H9 (cell line): ENCODE measurements around the gene TSSK2. TPM values are rescaled to one million over a fixed set of nuclear protein-coding genes. Genes with fewer than 3 reads are reported as not detected.

Experiments used
- DNase-seq: peaks from one replicate; pipeline ENCODE4 v3.0.0-alpha.2; 2017
- H2AFZ ChIP-seq: one replicate; pipeline ENCODE4 v1.6.1; 2013; ENCODE audit warnings: mild to moderate bottlenecking, low read length, control low read depth, moderate library complexity
- H2AK5ac ChIP-seq: 2 replicates; pipeline ENCODE4 v1.6.1; 2013; ENCODE audit warnings: low read length, control low read depth, mixed read lengths; ENCODE audit not compliant: insufficient read length
- H2BK120ac ChIP-seq: one replicate; pipeline ENCODE4 v1.6.1; 2013; ENCODE audit warnings: low read depth, mild to moderate bottlenecking, low read length, control low read depth, inconsistent platforms; ENCODE audit not compliant: poor library complexity, severe bottlenecking
- H2BK12ac ChIP-seq: 2 replicates; pipeline ENCODE4 v1.6.1; 2013; ENCODE audit warnings: low read length, control low read depth, mixed read lengths, low read depth; ENCODE audit not compliant: insufficient read length
- H2BK15ac ChIP-seq: 2 replicates; pipeline ENCODE4 v1.6.1; 2013; ENCODE audit warnings: low read depth, low read length, control low read depth
- H2BK20ac ChIP-seq: one replicate; pipeline ENCODE4 v1.6.1; 2013; ENCODE audit warnings: low read depth, mild to moderate bottlenecking, low read length, control low read depth, inconsistent platforms; ENCODE audit not compliant: poor library complexity, severe bottlenecking
- H2BK5ac ChIP-seq: 2 replicates; pipeline ENCODE4 v1.6.1; 2013; ENCODE audit warnings: low read length, control low read depth, mixed read lengths; ENCODE audit not compliant: insufficient read length
- H3K14ac ChIP-seq: 2 replicates; pipeline ENCODE4 v1.6.1; 2013; ENCODE audit warnings: low read length, control low read depth; ENCODE audit not compliant: insufficient read depth
- H3K18ac ChIP-seq: 2 replicates; pipeline ENCODE4 v1.6.1; 2013; ENCODE audit warnings: low read depth, mild to moderate bottlenecking, mixed read lengths, low read length, control low read depth; ENCODE audit not compliant: insufficient read length
- H3K23ac ChIP-seq: 2 replicates; pipeline ENCODE4 v1.6.1; 2013; ENCODE audit warnings: low read length, control low read depth, mixed read lengths, low read depth; ENCODE audit not compliant: insufficient read length
- H3K23me2 ChIP-seq: 2 replicates; pipeline ENCODE4 v1.6.1; 2013; ENCODE audit warnings: low read depth, mild to moderate bottlenecking, mixed read lengths, low read length, control low read depth; ENCODE audit not compliant: insufficient read length, poor library complexity, severe bottlenecking
- H3K27ac ChIP-seq: 2 replicates; pipeline ENCODE4 v1.5.1; 2013; ENCODE audit warnings: low read length, control low read depth, mixed read lengths, low read depth; ENCODE audit not compliant: insufficient read length
- H3K27me3 ChIP-seq: 2 replicates; pipeline ENCODE4 v1.6.1; 2013; ENCODE audit warnings: low read length, control low read depth, inconsistent platforms; ENCODE audit not compliant: insufficient read depth
- H3K4ac ChIP-seq: 2 replicates; pipeline ENCODE4 v1.6.1; 2013; ENCODE audit warnings: low read depth, mild to moderate bottlenecking, control low read depth, inconsistent platforms, low read length, moderate library complexity
- H3K4me1 ChIP-seq: 2 replicates; pipeline ENCODE4 v1.6.1; 2013; ENCODE audit warnings: low read length, control low read depth, inconsistent platforms; ENCODE audit not compliant: insufficient read depth
- H3K4me2 ChIP-seq: 2 replicates; pipeline ENCODE4 v1.6.1; 2013; ENCODE audit warnings: low read length, control low read depth, mixed read lengths; ENCODE audit not compliant: insufficient read length, insufficient read depth
- H3K56ac ChIP-seq: 2 replicates; pipeline ENCODE4 v1.6.1; 2013; ENCODE audit warnings: low read depth, mild to moderate bottlenecking, mixed read lengths, low read length, control low read depth; ENCODE audit not compliant: insufficient read length
- H3K79me1 ChIP-seq: 2 replicates; pipeline ENCODE4 v1.6.1; 2013; ENCODE audit warnings: low read depth, mild to moderate bottlenecking, moderate library complexity, low read length, control low read depth, inconsistent platforms; ENCODE audit not compliant: insufficient read depth, poor library complexity, severe bottlenecking
- H3K79me2 ChIP-seq: 2 replicates; pipeline ENCODE4 v1.6.1; 2013; ENCODE audit warnings: low read length, control low read depth, inconsistent platforms; ENCODE audit not compliant: insufficient read depth
- H3K9ac ChIP-seq: 2 replicates; pipeline ENCODE4 v1.6.1; 2013; ENCODE audit warnings: low read length, control low read depth, mixed read lengths; ENCODE audit not compliant: insufficient read length; ENCODE audit errors: extremely low read depth
- H3K9me3 ChIP-seq: one replicate; pipeline ENCODE4 v1.6.1; 2013; ENCODE audit warnings: low read depth, low read length, inconsistent platforms; ENCODE audit not compliant: control insufficient read depth
- H3T11ph ChIP-seq: one replicate; pipeline ENCODE4 v1.6.1; 2013; ENCODE audit warnings: mild to moderate bottlenecking, low read length, control low read depth, inconsistent platforms
- H4K20me1 ChIP-seq: one replicate; pipeline ENCODE4 v1.6.1; 2013; ENCODE audit not compliant: control insufficient read depth, insufficient read length, insufficient read depth
- H4K5ac ChIP-seq: 2 replicates; pipeline ENCODE4 v1.6.1; 2013; ENCODE audit warnings: low read depth, mild to moderate bottlenecking, mixed read lengths, low read length, control low read depth; ENCODE audit not compliant: insufficient read length
- H4K8ac ChIP-seq: replicated peaks from 2 replicates; pipeline ENCODE4 v1.6.1; 2013; ENCODE audit warnings: low read length, control low read depth, mixed read lengths, low read depth; ENCODE audit not compliant: insufficient read length
- H4K91ac ChIP-seq: 2 replicates; pipeline ENCODE4 v1.6.1; 2013; ENCODE audit warnings: low read depth, mild to moderate bottlenecking, moderate library complexity, mixed read lengths, low read length, control low read depth; ENCODE audit not compliant: insufficient read length
- H3K27ac Mint-ChIP-seq, 3 experiments: 2 replicates in 2 of 3; 3 replicates in 1 of 3; pipeline ENCODE4 v1.8.0; 2020 to 2021; ENCODE audit warnings: mixed read lengths in 3 of 3, mild to moderate bottlenecking in 1 of 3, moderate library complexity in 1 of 3
- H3K27me3 Mint-ChIP-seq: 2 replicates; pipeline ENCODE4 v1.8.0; 2021; ENCODE audit warnings: low read depth, mild to moderate bottlenecking, moderate library complexity, mixed read lengths
- H3K36me3 Mint-ChIP-seq, 3 experiments: 2 replicates in 2 of 3; 3 replicates in 1 of 3; pipeline ENCODE4 v1.8.0; 2020 to 2021; ENCODE audit warnings: low read depth in 3 of 3, mixed read lengths in 3 of 3; ENCODE audit not compliant: insufficient read depth in 1 of 3
- H3K4me1 Mint-ChIP-seq, 2 experiments: 2 replicates each; pipeline ENCODE4 v1.8.0; 2020; ENCODE audit warnings: mixed read lengths in 2 of 2
- H3K4me3 Mint-ChIP-seq, 2 experiments: 2 replicates in 1 of 2; 3 replicates in 1 of 2; pipeline ENCODE4 v1.8.0; 2020 to 2021; ENCODE audit warnings: mild to moderate bottlenecking in 2 of 2, mixed read lengths in 2 of 2, moderate library complexity in 1 of 2
- H3K9me3 Mint-ChIP-seq, 2 experiments: 2 replicates in 1 of 2; 3 replicates in 1 of 2; pipeline ENCODE4 v1.8.0; 2020; ENCODE audit warnings: mild to moderate bottlenecking in 2 of 2, mixed read lengths in 2 of 2, moderate library complexity in 1 of 2
- CTCF ChIP-seq: fragments of 200-600 bp; sonication (generic); conservative IDR thresholded peaks from 3 replicates; pipeline ENCODE4 v1.8.0; 2021; ENCODE audit warnings: antibody characterized with exemption, mild to moderate bottlenecking
- WGBS: extraction: QIAGEN DNeasy Blood & Tissue Kit; methylation state at CpG from one replicate; pipeline ENCODE4 v1.1.7; 2013; ENCODE audit warnings: missing lambda C conversion rate, low lambda C conversion rate, mixed read lengths; ENCODE audit not compliant: insufficient read length; ENCODE audit errors: extremely low coverage; 5-methylcytosine and 5-hydroxymethylcytosine counted together
- total RNA-seq: library from RNA; stranded (reverse); gene quantifications from 2 replicates; pipeline ENCODE4 v1.2.1, GENCODE V29; 2021

The TSSK2 gene
- total RNA-seq, 1 experiment from 2014 or later: not detected

GRCh38 chr22:19090586-19091127 is 40.5 kb upstream of the TSSK2 start:
- Histone ChIP-seq H2AFZ (no peak overlapping the region), H3K79me2 (no peaks in the 10 kb centered on the region), H3K9ac (no peak overlapping the region), H3K23me2 (no peaks in the 10 kb centered on the region), H2BK120ac (no peak overlapping the region), H4K20me1 (no peaks in the 10 kb centered on the region), H4K8ac (no peak overlapping the region), H4K91ac (no peak overlapping the region), H3K4me2 (no peak overlapping the region), H3K79me1 (no peaks in the 10 kb centered on the region), H2AK5ac (no peak overlapping the region), H2BK20ac (no peak overlapping the region), H2BK12ac (no peak overlapping the region), H2BK15ac (no peak overlapping the region), H3K23ac (no peak overlapping the region), H3K56ac (no peak overlapping the region), H3K9me3 (no peaks in the 10 kb centered on the region), H3K18ac (no peak overlapping the region), H3K27me3 (no peaks in the 10 kb centered on the region), H3K4me1 (no peaks in the 10 kb centered on the region), H3K4ac (no peak overlapping the region), H3K27ac (no peak overlapping the region), H4K5ac (no peak overlapping the region), H2BK5ac (no peak overlapping the region), H3K14ac (no peak overlapping the region), H3T11ph (no peak overlapping the region)
- no CpG with 5 or more reads among the region's 3 CpGs for WGBS
- no peak for TF ChIP-seq CTCF
- Mint-ChIP-seq H3K36me3 (peaks cover 6 to 16% (median 15%) of the 10 kb centered on the region in 3 experiments; a peak in 6 of 7 replicates), H3K27ac (no peak overlapping the region), H3K4me1 (peaks cover 4 to 6% of the 10 kb centered on the region in 2 experiments), H3K27me3 (no peaks in the 10 kb centered on the region), H3K9me3 (no peaks in the 10 kb centered on the region), H3K4me3 (no peak overlapping the region)
- DNase-seq: no peak
